HG03175 (cell line): ENCODE results near the gene SMAGP.
"Not testable (repeated sequence)": the region's sequence is repeated elsewhere in the genome, so short reads cannot be mapped to it uniquely, and the experiment has no call there.

Experiments
- ATAC-seq: cut with Tn5 transposase; IDR thresholded peaks from one replicate; pipeline ENCODE4 v1.9.1; 2021; ENCODE audit warnings: mild to moderate bottlenecking, moderate library complexity; ENCODE audit not compliant: unreplicated experiment

The SMAGP gene, protein sequence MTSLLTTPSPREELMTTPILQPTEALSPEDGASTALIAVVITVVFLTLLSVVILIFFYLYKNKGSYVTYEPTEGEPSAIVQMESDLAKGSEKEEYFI

GRCh38 chr12:51270067-51270950, at the start of gene SMAGP:
Gene SMAGP, minus strand, starts transcription at chr12:51270415. Its CDS starts 1,137 bp downstream, at chr12:51269278.
- ATAC-seq, result peak; percentile 78

DNA sequence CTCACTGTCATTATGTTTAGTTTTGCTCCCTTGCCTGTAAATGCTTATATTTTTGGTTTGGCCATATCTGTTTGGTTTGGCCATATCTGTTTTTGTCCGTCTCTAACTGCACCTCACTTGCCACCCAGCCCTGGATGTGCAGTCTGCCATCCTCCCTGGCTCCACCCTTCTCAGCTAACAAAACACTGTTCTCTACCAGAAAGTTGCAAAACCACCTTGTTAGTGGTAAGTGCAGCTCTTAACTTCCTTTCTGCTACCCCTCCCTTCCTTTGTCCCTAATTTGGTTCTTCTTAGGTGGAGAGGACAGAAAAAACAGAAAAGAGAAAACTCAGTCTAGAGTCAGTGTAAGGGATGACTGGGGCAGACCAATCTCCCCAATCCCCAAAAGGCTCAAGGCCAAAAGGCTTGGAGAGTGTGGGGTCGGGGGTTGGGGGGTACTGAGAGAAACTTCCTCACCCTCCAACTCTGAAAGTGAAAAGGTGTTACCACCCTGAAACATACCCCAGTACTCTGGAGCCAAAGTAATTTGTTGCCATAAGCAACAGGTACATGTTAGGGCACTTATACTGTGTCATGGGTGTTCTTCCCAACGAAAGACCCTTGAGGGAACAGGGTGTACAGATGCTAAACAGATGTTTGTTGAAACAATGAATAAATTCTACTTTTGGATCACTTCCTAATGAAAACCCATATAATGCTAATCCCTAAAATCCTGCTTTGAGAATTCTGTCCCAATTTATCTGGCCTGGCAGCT, 48.8 kb upstream of the SMAGP start:
- ATAC-seq, result peak; percentile 62

DNA sequence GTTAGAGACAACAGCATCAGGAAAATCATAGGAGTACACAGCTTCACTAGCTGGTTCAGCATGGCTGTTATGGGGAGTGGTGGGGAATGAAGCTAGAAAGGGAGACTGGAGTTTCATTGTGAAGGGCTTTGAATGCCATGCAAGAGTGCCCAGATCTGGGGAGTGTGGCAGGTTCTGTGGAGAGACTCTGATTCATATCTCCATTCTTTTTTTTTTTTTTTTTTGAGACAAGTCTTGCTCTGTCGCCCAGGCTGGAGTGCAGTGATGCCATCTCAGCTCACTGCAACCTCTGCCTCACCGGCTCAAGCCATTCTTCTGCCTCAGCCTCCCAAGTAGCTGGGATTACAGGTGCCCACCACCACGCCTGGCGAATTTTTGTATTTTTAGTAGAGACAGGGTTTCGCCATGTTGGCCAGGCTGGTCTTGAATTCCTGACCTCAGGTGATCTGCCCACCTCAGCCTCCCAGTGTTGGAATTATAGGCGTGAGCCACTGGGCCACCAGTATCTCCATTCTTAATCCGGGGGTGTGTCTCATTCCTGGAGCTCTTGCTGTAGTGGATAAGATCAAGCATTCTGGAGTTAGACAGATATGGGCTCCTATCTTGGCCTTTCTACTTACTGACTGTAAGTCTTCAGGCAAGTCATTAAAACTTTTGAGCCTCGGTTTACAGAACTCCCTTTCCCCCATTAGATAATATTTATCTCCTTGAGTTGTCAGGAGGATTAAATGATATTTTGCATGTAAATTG, 48.0 kb upstream of the SMAGP start:
- not testable (repeated sequence) for ATAC-seq

GRCh38 chr12:51311389-51311788, 41.2 kb upstream of the SMAGP start:
- ATAC-seq, result no peak

- ATAC-seq, result no peak
Observed at GRCh38 chr12:51307655-51308593, 37.7 kb upstream of the SMAGP start.

- no peak for ATAC-seq
Observed at GRCh38 chr12:51306507-51306906, 36.3 kb upstream of the SMAGP start.

DNA sequence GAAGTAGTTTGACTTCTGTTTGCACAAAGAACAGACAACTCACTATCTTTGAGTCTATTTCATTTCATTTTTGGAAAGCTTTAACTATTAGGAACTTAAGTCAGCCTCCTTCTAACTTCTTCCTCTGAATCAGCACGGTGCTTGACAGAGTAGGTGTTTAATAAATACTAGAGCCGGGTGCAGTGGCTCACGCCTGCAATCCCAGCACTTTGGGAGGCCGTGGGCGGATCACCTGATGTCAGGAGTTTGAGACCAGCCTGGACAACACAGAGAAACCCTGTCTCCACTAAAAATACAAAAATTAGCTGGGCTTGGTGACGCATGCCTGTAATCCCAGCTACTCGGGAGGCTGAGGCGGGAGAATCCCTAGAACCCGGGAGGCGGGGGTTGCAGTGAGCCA, 30.6 kb upstream of the SMAGP start:
- not testable (repeated sequence) for ATAC-seq

DNA sequence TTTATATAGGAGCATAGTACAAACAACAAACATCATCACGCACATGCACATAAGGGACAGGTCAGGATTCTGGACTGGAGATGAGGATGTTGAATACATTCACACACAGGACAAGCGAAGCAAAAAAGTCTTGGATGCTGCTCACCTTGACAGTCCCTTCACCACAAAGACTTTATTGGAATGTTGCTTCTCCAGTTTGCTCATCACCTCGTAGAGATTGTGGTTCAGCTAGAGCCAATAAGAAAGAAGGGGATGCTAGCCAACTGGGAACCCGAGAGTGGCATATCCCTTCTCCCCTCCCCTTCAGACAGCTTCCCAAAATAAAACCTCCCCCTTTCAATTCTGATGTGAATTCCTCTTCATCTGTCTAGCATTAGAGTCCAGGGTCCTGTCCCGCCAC, 25.4 kb upstream of the SMAGP start:
- no peak for ATAC-seq

GRCh38 chr12:51294097-51294496, 23.9 kb upstream of the SMAGP start:
- not testable (repeated sequence) for ATAC-seq

GRCh38 chr12:51293696-51294095, 23.5 kb upstream of the SMAGP start:
- no peak for ATAC-seq

GRCh38 chr12:51291603-51292513, 21.6 kb upstream of the SMAGP start:
- not testable (repeated sequence) for ATAC-seq

- ATAC-seq, result no peak
Observed at GRCh38 chr12:51285843-51286242, 15.6 kb upstream of the SMAGP start.

- ATAC-seq, result no peak
Observed at GRCh38 chr12:51281202-51281924, 11.1 kb upstream of the SMAGP start.

DNA sequence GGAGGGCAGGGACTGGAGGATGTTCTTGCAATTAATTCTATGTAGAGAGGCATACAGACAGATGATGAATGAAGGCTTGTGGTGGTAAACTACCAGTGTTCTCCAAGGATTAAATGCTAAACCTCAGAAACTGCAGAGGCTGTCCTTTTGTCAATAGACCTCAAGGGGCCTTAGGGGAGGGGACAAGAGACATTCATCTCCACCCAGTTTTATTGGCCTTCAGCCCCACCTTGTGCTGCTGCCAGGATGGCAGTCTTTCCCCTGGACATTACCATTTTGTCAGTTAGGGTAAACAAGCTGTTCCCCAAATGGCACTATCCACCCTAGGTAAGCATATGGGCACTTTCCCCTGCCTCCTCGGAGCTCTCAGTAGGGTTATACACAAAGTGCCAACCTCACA, 4.9 kb upstream of the SMAGP start:
- no peak for ATAC-seq

- not testable (repeated sequence) for ATAC-seq
Observed at GRCh38 chr12:51272810-51273209, 2.6 kb upstream of the SMAGP start.

DNA sequence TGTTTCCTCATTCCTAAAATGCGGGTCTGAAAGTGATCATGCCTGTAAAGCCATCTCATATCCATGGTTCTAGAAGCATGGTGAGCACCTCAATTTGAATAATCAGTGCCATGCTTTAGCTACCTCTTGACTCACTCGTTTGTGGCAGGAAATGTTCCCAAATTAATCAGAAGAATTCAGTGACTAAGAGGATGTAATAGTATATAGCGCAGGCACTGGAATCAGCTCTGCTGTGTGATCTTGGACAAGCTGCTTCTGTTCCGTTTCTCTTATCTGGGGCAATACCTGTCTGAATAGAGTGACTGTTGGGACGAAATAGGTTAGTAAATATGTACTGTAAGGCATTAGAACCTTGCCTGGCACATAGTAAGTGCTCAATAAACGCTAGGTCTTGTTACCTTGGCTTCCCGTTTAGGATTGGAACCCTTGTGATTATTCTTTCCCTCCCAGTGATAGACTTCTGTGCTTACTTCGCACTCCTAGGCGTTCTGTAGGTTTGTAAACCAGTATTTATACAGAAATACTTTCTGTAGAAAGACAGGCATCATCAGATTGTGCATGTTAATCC, 820 bp upstream of the SMAGP start:
- no peak for ATAC-seq

DNA sequence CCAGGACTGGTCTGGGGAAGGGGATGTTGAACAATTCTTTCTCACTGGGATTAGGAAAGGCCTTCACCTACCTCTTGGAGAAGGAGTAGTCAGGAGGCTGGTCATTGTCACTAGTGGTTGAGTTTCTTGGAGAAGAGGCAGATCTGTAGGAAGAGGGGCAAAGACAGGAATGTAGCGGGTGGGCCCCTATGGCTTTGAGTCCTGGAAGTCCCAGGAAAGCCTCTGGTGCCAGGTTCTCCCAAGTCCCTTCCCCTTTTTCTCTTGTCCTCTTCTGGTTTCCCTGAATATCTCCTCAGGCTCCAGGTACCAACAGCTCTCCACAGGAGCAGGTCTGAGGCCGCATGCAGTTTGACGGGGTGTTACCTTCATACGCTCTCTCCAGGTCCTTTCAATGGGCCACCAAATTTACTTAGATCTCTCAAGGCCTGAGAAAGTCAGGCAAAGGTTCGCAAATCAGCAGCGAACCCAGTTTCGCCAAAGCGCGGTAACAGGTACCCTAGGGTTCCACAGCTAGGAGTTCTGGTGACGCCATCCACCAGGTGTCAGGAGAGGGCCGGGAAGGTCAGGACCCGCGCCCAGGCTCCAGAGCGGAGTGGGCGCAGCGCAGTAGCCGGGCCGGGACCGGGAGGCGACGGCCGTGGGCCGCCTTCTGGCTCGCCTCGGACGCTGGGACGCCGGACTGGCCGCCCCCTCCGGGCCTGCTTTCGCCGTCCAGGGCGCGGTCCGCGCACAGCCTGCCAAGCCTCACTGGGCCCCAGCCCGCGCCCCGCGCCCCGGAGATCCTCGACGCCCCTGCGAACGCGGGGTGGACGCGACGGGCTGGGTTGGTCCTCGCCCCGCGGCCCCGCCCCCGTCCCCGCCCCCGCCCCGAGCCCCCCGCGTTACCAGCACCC, 795 bp downstream of the SMAGP start:
- peak; percentile 27 for ATAC-seq
